Nephron progenitor cell (in vitro differentiated cells): Measurements from ENCODE around the gene JCAD.
"Not testable (repeated sequence)": the region's sequence is repeated elsewhere in the genome, so short reads cannot be mapped to it uniquely, and the experiment has no call there.

ENCODE experiments used
- DNase-seq: peaks from one replicate; pipeline ENCODE4 v3.0.0; 2021
- H3K27ac Mint-ChIP-seq: 2 replicates; pipeline ENCODE4 v1.8.0; 2021; ENCODE audit warnings: mild to moderate bottlenecking, moderate library complexity, mixed read lengths
- H3K27me3 Mint-ChIP-seq: 2 replicates; pipeline ENCODE4 v1.8.0; 2021; ENCODE audit warnings: mild to moderate bottlenecking, low read depth, mixed read lengths; ENCODE audit not compliant: poor library complexity
- H3K36me3 Mint-ChIP-seq: 2 replicates; pipeline ENCODE4 v1.8.0; 2021; ENCODE audit warnings: low read depth, mixed read lengths
- H3K4me1 Mint-ChIP-seq: 2 replicates; pipeline ENCODE4 v1.8.0; 2021; ENCODE audit warnings: mixed read lengths
- H3K4me3 Mint-ChIP-seq: 2 replicates; pipeline ENCODE4 v1.8.0; 2021; ENCODE audit warnings: mild to moderate bottlenecking, moderate library complexity, mixed read lengths
- H3K9me3 Mint-ChIP-seq: 2 replicates; pipeline ENCODE4 v1.8.0; 2021; ENCODE audit warnings: mild to moderate bottlenecking, moderate library complexity, mixed read lengths
- TF ChIP-seq, protein P1 (sequence below): fragments of 200-600 bp; sonication (generic); IDR thresholded peaks from 2 replicates; pipeline ENCODE4 v1.5.0; 2021; ENCODE audit warnings: antibody characterized with exemption

Gene JCAD

GRCh38 chr10:30026080-30026479 lies 33.3 kb downstream of the JCAD start:
- peak overlapping the region; percentile 51 for H3K27ac Mint-ChIP-seq
- H3K4me3 Mint-ChIP-seq: no peak overlapping the region
- no peaks in the 10 kb centered on the region for H3K27me3 Mint-ChIP-seq
- DNase-seq: no peak
- TF ChIP-seq, protein P1, sequence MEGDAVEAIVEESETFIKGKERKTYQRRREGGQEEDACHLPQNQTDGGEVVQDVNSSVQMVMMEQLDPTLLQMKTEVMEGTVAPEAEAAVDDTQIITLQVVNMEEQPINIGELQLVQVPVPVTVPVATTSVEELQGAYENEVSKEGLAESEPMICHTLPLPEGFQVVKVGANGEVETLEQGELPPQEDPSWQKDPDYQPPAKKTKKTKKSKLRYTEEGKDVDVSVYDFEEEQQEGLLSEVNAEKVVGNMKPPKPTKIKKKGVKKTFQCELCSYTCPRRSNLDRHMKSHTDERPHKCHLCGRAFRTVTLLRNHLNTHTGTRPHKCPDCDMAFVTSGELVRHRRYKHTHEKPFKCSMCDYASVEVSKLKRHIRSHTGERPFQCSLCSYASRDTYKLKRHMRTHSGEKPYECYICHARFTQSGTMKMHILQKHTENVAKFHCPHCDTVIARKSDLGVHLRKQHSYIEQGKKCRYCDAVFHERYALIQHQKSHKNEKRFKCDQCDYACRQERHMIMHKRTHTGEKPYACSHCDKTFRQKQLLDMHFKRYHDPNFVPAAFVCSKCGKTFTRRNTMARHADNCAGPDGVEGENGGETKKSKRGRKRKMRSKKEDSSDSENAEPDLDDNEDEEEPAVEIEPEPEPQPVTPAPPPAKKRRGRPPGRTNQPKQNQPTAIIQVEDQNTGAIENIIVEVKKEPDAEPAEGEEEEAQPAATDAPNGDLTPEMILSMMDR: no peak
- H3K4me1 Mint-ChIP-seq: peaks cover 39% of the 10 kb centered on the region
- peaks cover 40% of the 10 kb centered on the region for H3K36me3 Mint-ChIP-seq
- no peaks in the 10 kb centered on the region for H3K9me3 Mint-ChIP-seq

- H3K27ac Mint-ChIP-seq, H3K4me3 Mint-ChIP-seq, DNase-seq, H3K9me3 Mint-ChIP-seq, H3K27me3 Mint-ChIP-seq: not testable (repeated sequence)
- Mint-ChIP-seq H3K36me3 (peaks cover 40% of the 10 kb centered on the region), H3K4me1 (peaks cover 39% of the 10 kb centered on the region)
Measured at GRCh38 chr10:30025428-30025827, 34.0 kb downstream of the JCAD start.

DNA sequence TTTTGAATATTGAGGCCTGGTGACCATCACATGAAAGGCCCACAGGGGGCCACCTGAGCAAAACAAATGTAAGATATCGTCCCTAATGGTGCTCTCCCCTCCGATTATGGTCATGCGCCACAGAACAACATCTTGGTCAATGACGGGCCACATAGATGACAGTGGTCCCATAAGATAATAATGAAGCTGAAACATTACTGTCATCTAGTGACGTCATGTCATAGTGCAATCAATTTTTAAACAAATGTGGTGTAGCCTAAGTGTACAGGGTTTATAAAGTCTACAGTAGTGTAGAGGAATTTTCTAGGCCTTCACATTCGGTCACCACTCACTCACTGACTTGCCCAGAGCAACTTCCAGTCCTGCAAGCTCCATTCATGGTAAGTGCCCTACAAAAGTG lies 36.8 kb downstream of the JCAD start:
- no peaks in the 10 kb centered on the region for H3K9me3 Mint-ChIP-seq
- H3K27ac Mint-ChIP-seq: no peak overlapping the region
- no peak overlapping the region for H3K4me3 Mint-ChIP-seq
- TF ChIP-seq, protein P1: no peak
- peaks cover 17% of the 10 kb centered on the region for H3K4me1 Mint-ChIP-seq
- no peak for DNase-seq
- no peaks in the 10 kb centered on the region for H3K27me3 Mint-ChIP-seq
- H3K36me3 Mint-ChIP-seq: peaks cover 24% of the 10 kb centered on the region

DNA sequence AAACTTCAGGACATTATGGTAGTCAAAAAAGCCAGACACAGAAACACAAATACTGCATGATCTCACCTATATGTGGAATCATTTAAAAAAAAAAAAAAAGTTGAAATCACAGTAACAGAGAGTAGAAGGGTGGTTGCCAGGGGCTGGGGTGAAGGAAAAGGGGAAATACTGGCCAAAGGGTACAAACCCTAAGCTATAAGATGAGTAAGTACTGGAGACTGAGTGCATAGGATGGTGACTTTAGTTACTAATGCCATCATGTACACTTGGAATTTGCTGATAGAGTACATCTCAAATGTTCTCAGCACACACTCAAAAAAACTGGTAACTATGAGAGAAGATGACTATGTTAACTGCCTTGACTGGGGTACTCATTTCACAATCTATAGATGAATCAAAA lies 39.9 kb downstream of the JCAD start:
- Mint-ChIP-seq H3K36me3 (peaks cover 18% of the 10 kb centered on the region), H3K4me1 (peaks cover 13% of the 10 kb centered on the region), H3K27ac (no peak overlapping the region), H3K27me3 (no peaks in the 10 kb centered on the region), H3K9me3 (no peaks in the 10 kb centered on the region), H3K4me3 (no peak overlapping the region)
- no peak for DNase-seq
- TF ChIP-seq, protein P1: no peak

DNA sequence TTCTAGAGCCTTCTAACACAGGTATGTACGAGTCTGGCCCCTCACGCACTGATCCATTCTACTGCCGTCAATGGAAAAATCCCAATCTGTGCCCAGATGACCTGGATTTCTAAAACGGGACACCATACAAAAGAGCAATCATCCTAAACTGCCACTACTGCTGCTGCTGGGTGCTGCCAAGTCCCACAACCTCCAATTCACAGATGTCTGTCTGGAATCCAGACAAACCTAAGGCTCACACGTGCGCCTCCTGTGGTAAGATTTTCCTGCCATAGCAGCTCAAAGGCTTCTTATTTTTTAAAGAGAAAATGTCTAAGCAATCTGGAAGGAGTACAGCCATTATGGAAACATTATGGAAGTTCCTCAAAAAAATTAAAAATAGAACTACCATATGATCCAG lies 40.9 kb downstream of the JCAD start:
- Mint-ChIP-seq H3K27ac (no peak overlapping the region), H3K27me3 (no peaks in the 10 kb centered on the region), H3K36me3 (peaks cover 15% of the 10 kb centered on the region), H3K4me1 (peaks cover 23% of the 10 kb centered on the region), H3K4me3 (no peak overlapping the region), H3K9me3 (no peaks in the 10 kb centered on the region)
- DNase-seq: no peak
- TF ChIP-seq, protein P1: no peak

DNA sequence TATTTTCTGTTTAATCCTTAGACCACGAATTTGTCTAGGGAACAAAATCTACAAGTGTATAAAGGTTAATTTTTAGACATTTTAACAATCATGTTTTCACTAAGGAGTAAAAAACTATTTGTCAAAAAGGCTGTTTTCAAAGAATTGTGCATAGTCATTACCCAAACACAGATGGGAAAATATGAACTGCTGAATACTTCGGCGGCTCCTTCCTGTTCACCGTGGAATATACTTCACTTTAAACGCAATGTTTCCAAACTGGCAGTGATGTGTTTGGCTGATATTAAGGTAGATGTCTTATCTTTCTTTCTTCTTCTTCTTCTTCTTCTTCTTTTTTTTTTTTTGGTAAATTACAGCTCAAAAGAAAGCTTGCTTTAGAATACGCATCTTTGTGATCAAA lies 41.4 kb downstream of the JCAD start:
- no peaks in the 10 kb centered on the region for H3K27me3 Mint-ChIP-seq
- H3K9me3 Mint-ChIP-seq: no peaks in the 10 kb centered on the region
- DNase-seq: no peak
- TF ChIP-seq, protein P1: no peak
- H3K36me3 Mint-ChIP-seq: peaks cover 11% of the 10 kb centered on the region
- H3K4me1 Mint-ChIP-seq: peaks cover 28% of the 10 kb centered on the region
- no peak overlapping the region for H3K27ac Mint-ChIP-seq
- no peak overlapping the region for H3K4me3 Mint-ChIP-seq
